KMS-11 (cell line): ENCODE data around the gene IL1R1.

Experiments
- H2AFZ ChIP-seq: fragments of 200-600 bp; sonication (generic); 2 replicates; pipeline ENCODE4 v1.6.1; 2016; ENCODE audit warnings: antibody characterized with exemption, mixed run types, low read depth
- H3K27ac ChIP-seq: fragments of 200-600 bp; sonication (generic); 2 replicates; pipeline ENCODE4 v1.6.1; 2016; ENCODE audit warnings: mild to moderate bottlenecking, mixed run types
- H3K27me3 ChIP-seq: fragments of 200-600 bp; sonication (generic); 2 replicates; pipeline ENCODE4 v1.6.1; 2017; ENCODE audit warnings: mild to moderate bottlenecking, low read depth, mixed run types, moderate library complexity; ENCODE audit not compliant: insufficient read depth
- H3K36me3 ChIP-seq: fragments of 200-600 bp; sonication (generic); 2 replicates; pipeline ENCODE4 v1.6.1; 2017; ENCODE audit warnings: mild to moderate bottlenecking, mixed run types; ENCODE audit not compliant: insufficient read depth
- H3K4me1 ChIP-seq: fragments of 200-600 bp; sonication (generic); 2 replicates; pipeline ENCODE4 v1.6.1; 2016; ENCODE audit warnings: mild to moderate bottlenecking, low read depth, mixed run types; ENCODE audit not compliant: poor library complexity, severe bottlenecking
- H3K4me2 ChIP-seq: fragments of 200-600 bp; sonication (generic); 2 replicates; pipeline ENCODE4 v1.7.0; 2016; ENCODE audit warnings: mild to moderate bottlenecking, mixed run types
- H3K4me3 ChIP-seq: fragments of 200-600 bp; sonication (generic); IDR thresholded peaks from 2 replicates; pipeline ENCODE4 v1.6.1; 2017; ENCODE audit warnings: low read depth, low read length, mixed read lengths; ENCODE audit not compliant: insufficient read depth
- H3K79me2 ChIP-seq: fragments of 200-600 bp; sonication (generic); 2 replicates; pipeline ENCODE4 v1.6.1; 2016; ENCODE audit warnings: low read depth, mixed run types; ENCODE audit not compliant: insufficient read depth
- H3K9ac ChIP-seq: fragments of 200-600 bp; sonication (generic); 2 replicates; pipeline ENCODE4 v1.6.1; 2016; ENCODE audit warnings: mild to moderate bottlenecking, mixed run types
- H4K20me1 ChIP-seq: fragments of 200-600 bp; sonication (generic); 2 replicates; pipeline ENCODE4 v1.6.1; 2016; ENCODE audit warnings: mild to moderate bottlenecking, mixed run types; ENCODE audit not compliant: insufficient read depth
- TF ChIP-seq, protein P1 (sequence below): fragments of 200-600 bp; sonication (generic); conservative IDR thresholded peaks from 2 replicates; pipeline ENCODE4 v1.6.1; 2017; ENCODE audit warnings: low read depth, mild to moderate bottlenecking, antibody characterized with exemption, low read length, moderate library complexity, mixed read lengths

IL1R1 gene

GRCh38 chr2:102193074-102193473 lies 50.5 kb downstream of the IL1R1 start:
- H3K9ac ChIP-seq, result no peak overlapping the region
- H3K4me2 ChIP-seq, result no peak overlapping the region
- no peaks in the 10 kb centered on the region for H3K36me3 ChIP-seq
- H3K79me2 ChIP-seq, result no peaks in the 10 kb centered on the region
- H2AFZ ChIP-seq, result no peak overlapping the region
- no peak overlapping the region for H3K27ac ChIP-seq
- no peaks in the 10 kb centered on the region for H4K20me1 ChIP-seq
- no peaks in the 10 kb centered on the region for H3K27me3 ChIP-seq
- no peaks in the 10 kb centered on the region for H3K4me1 ChIP-seq
- TF ChIP-seq, protein P1, sequence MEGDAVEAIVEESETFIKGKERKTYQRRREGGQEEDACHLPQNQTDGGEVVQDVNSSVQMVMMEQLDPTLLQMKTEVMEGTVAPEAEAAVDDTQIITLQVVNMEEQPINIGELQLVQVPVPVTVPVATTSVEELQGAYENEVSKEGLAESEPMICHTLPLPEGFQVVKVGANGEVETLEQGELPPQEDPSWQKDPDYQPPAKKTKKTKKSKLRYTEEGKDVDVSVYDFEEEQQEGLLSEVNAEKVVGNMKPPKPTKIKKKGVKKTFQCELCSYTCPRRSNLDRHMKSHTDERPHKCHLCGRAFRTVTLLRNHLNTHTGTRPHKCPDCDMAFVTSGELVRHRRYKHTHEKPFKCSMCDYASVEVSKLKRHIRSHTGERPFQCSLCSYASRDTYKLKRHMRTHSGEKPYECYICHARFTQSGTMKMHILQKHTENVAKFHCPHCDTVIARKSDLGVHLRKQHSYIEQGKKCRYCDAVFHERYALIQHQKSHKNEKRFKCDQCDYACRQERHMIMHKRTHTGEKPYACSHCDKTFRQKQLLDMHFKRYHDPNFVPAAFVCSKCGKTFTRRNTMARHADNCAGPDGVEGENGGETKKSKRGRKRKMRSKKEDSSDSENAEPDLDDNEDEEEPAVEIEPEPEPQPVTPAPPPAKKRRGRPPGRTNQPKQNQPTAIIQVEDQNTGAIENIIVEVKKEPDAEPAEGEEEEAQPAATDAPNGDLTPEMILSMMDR, result no peak
- no peak overlapping the region for H3K4me3 ChIP-seq

DNA sequence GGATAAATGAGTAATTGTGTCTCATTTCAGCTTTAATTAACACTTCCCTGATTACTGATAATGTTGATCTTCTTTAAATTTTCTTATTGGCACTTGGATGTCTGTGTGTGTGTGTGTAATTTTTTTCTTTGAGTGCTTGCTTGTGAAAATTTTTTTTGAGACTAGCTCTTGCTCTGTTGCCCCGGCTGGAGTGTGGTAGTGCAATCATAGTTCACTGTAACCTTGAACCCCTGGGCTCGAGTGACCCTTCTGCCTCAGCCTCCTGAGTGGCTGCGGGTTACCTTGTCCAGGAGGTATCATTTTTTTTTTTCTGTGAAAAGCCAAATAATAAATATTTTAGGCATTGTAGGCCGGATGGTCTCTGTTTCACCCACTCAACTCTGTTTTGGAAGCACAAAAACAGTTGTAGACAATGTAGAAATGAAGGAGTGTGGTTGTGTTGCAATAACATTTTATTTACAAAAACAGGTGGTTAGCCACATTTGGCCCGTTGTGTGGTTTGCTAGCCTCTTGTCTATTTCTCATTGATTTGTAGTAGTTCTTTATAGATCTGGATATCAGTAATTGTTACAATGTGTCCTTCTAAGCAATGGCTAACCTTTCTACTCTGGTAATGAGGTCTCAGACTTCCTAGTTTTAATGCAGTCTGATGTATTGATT lies 52.2 kb downstream of the IL1R1 start:
- Histone ChIP-seq H3K36me3 (no peaks in the 10 kb centered on the region), H2AFZ (no peak overlapping the region), H3K4me1 (no peaks in the 10 kb centered on the region), H3K27me3 (no peaks in the 10 kb centered on the region), H3K27ac (no peak overlapping the region), H4K20me1 (no peaks in the 10 kb centered on the region), H3K4me3 (no peak overlapping the region), H3K4me2 (no peak overlapping the region), H3K79me2 (no peaks in the 10 kb centered on the region), H3K9ac (no peak overlapping the region)
- TF ChIP-seq, protein P1, result no peak

GRCh38 chr2:102197389-102198137 lies 55.0 kb downstream of the IL1R1 start:
- no peaks in the 10 kb centered on the region for H3K36me3 ChIP-seq
- no peaks in the 10 kb centered on the region for H3K27me3 ChIP-seq
- no peak overlapping the region for H3K4me2 ChIP-seq
- H3K4me1 ChIP-seq, result no peaks in the 10 kb centered on the region
- H3K9ac ChIP-seq, result no peak overlapping the region
- no peak overlapping the region for H3K27ac ChIP-seq
- no peak overlapping the region for H3K4me3 ChIP-seq
- no peaks in the 10 kb centered on the region for H4K20me1 ChIP-seq
- H2AFZ ChIP-seq, result no peak overlapping the region
- TF ChIP-seq, protein P1, result no peak
- no peaks in the 10 kb centered on the region for H3K79me2 ChIP-seq

DNA sequence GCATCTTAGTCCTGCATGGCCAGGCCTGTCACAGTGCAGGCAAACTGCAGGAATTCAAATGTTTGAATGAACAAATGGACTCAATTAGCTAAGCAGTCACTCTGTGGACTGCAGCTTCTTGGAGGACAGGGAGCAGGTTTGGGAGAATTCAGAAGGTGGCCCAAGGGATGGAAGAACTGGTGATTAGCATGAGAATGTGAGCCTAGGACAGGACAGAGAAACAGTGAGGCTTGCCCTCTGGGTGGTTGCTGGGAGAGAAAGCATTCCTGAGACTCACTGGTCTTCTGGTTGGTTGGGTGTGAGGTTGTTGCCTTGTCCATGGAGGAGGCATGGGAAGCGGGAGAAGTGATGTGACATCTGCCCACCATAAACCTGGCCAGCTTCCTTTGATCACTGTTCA lies 58.0 kb downstream of the IL1R1 start:
- Histone ChIP-seq H3K9ac (no peak overlapping the region), H2AFZ (no peak overlapping the region), H3K27me3 (no peaks in the 10 kb centered on the region), H3K4me3 (no peak overlapping the region), H3K36me3 (no peaks in the 10 kb centered on the region), H3K79me2 (no peaks in the 10 kb centered on the region), H3K4me2 (no peak overlapping the region), H3K4me1 (no peaks in the 10 kb centered on the region), H3K27ac (no peak overlapping the region), H4K20me1 (no peaks in the 10 kb centered on the region)
- TF ChIP-seq, protein P1, result no peak
